ENCODE data around the gene EPHA1.

DNA sequence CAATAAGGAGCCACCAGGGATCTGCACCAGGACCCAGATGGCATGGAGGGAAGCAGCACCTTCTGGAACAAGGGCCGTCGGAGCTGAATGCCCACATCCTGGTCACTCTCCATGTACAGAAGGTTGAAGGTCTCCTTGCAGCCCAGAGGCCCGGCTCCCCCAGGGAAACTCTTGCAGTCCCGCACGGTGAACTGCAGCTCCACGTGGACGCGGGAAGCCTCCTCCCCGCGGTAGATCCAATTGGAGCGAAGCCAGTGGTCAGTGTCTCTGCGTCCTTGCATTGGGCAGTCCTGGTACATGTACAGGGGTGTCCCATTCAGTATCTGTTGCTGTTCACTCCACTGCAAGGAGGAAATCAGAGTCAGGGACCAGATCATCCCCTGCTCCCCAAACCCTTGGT, 7.4 kb downstream of the EPHA1 start:
- TF ChIP-seq, protein P1, sequence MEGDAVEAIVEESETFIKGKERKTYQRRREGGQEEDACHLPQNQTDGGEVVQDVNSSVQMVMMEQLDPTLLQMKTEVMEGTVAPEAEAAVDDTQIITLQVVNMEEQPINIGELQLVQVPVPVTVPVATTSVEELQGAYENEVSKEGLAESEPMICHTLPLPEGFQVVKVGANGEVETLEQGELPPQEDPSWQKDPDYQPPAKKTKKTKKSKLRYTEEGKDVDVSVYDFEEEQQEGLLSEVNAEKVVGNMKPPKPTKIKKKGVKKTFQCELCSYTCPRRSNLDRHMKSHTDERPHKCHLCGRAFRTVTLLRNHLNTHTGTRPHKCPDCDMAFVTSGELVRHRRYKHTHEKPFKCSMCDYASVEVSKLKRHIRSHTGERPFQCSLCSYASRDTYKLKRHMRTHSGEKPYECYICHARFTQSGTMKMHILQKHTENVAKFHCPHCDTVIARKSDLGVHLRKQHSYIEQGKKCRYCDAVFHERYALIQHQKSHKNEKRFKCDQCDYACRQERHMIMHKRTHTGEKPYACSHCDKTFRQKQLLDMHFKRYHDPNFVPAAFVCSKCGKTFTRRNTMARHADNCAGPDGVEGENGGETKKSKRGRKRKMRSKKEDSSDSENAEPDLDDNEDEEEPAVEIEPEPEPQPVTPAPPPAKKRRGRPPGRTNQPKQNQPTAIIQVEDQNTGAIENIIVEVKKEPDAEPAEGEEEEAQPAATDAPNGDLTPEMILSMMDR (IDR thresholded peaks at IDR 0.05), result no peak
- no peak for TF ChIP-seq POLR2AphosphoS5 (IDR thresholded peaks at IDR 0.05)
- TF ChIP-seq POLR2A (IDR thresholded peaks at IDR 0.05), result no peak
- no peak for TF ChIP-seq EP300 (IDR thresholded peaks at IDR 0.05)
